ENCODE results near the gene KIF14.

KIF14 gene, protein sequence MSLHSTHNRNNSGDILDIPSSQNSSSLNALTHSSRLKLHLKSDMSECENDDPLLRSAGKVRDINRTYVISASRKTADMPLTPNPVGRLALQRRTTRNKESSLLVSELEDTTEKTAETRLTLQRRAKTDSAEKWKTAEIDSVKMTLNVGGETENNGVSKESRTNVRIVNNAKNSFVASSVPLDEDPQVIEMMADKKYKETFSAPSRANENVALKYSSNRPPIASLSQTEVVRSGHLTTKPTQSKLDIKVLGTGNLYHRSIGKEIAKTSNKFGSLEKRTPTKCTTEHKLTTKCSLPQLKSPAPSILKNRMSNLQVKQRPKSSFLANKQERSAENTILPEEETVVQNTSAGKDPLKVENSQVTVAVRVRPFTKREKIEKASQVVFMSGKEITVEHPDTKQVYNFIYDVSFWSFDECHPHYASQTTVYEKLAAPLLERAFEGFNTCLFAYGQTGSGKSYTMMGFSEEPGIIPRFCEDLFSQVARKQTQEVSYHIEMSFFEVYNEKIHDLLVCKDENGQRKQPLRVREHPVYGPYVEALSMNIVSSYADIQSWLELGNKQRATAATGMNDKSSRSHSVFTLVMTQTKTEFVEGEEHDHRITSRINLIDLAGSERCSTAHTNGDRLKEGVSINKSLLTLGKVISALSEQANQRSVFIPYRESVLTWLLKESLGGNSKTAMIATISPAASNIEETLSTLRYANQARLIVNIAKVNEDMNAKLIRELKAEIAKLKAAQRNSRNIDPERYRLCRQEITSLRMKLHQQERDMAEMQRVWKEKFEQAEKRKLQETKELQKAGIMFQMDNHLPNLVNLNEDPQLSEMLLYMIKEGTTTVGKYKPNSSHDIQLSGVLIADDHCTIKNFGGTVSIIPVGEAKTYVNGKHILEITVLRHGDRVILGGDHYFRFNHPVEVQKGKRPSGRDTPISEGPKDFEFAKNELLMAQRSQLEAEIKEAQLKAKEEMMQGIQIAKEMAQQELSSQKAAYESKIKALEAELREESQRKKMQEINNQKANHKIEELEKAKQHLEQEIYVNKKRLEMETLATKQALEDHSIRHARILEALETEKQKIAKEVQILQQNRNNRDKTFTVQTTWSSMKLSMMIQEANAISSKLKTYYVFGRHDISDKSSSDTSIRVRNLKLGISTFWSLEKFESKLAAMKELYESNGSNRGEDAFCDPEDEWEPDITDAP (N-terminal part only)

DNA sequence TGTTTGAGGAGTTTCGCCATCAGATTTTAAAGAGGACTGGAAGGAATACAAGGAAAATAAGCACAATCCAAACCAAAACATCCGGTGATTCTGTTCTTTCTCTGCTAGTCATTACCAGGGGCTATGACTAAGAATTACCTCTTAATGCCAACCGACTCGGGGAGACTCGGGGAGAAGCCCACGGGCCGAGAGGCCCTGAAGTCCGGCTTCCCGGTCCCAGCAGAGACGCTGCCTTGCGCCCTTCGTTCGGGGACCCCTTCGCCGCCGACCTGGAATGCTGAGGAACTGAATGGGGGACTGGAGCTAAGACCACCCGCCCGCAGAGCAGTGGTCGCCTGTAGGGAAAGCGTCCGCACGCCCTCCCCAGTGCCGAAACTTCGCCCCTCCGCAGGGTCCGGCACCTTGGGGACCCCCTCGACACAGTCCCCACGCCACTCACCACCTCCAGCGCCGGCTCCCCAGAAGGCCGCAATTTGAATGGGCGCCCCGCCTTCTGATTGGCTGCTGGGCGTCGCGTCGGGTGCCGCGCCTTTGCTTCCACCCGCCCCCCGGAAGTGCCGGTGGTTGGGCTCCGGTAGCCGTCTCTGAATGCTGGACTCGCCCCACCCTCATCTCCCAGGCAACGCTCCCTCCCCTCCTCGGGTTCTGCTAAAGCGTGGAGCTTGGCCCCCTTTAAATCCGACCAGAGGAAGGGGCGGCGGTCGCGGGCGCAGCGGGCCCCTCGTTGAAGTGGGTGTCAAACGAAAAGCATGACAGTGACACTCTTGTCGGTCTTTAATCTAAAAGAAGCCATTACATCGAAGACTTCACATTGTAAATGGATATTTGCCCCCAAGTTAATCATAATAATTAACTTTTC, at the start of gene KIF14:
Gene KIF14, minus strand, starts transcription at position 479 of the 859 bp plus-strand sequence. CDS start 2,028 bp downstream, outside the sequence.
- peak; percentile 90 for DNase-seq

DNA sequence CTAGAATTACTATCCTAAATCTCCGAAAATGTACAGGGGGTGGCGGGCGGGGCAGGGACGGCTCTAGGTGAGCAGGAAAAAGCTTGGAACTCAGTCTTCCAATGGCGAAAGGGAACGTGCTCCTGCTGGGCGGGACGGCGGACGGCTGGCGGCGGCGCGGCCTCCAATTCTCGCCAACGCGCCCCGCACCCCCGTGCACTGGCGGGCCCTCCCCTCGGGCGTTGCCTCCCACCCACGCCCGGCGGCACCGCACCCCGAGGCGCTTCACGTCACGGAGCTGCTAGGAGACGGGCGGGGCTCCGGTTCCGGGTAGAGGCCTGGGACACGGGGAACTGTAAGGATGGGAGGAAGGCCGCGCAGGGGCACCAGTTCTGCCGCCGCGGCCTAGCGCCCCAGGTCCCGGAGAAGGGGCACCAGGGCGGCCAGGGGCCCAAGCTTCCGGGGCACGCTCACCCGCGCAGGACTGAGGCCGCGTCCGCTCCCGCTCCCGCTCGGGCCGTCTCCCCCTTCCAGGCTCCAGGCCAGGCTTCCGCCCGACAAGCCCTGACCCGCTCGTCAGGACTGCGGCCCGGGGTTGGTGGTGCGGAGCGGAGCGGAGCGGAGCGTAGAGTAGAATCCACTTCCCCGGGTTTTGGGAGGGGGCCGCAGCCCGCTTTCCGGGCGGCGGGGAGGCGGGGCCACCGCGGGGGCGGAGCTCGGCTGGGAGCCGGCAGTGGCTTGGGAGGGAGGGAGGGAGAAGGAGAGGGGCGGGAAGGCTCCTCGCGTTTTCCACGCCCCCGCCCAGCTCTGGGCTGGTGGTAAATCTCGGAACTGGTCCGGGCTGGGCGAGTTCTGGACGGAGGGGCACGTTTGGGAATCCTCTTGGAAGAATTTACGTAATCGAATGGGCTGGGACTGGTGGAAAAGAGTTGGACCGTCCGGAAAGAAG, 49.0 kb upstream of the KIF14 start, which contains the start of gene DDX59:
Gene DDX59, minus strand, starts transcription at position 594 of the 928 bp plus-strand sequence. CDS start 3,167 bp downstream, outside the sequence.
- DNase-seq, result peak; percentile 98

DNA sequence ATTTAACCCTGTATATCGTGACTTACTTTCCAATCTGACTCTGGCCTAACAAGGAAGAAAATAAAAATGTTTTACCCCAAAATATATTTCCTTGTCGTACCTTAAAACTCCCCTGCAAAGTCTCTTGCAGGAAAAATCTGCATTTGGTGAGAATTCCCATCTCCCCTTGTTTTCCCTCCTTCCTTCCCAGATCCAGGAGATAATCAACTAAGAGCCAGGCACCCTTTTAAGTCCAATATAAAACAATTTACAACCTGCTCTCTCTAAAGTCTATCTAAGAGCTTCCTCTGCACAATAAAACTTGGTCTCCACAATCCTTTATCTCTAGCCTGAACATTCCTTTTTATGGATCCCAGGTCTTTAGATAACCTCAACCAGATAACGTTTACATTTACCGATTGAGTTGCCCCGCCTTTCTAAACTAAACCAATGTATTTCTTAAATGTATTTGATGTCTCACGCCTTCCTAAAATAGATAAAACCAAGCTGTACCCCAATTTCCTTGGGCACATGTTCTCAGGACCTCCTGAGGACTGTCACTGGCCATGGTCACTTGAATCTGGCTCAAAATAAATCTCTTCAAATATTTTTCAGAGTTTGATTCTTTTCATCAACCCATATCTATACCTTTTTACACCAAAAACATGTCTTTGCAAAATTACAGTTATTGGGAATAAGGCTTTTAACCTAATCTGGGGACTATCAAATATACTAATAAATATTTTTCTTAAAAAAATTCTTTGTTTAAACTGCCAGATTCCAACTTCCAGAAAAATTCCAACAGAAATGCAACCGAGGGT, 48.2 kb upstream of the KIF14 start:
- DNase-seq, result no peak

GRCh38 chr1:200666309-200666708, 45.8 kb upstream of the KIF14 start:
- DNase-seq, result no peak

DNA sequence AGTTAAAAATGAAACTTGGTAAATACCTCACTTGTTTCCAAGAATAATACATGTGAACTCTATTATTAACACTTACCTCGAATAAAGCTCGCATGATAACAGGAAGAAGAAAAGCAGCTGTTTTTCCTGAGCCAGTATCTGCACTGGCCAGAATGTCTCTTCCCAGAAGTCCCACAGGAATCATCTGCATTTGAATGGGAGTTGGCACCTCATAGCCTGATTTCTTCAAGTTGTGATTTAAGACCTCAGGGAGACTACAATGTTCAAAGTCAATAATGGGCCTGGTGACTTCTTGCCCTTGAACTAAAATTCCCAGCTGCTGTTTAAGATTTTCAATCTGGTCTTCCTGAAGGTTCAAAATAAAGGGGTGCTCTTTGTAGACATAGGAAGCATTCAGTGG, 45.3 kb upstream of the KIF14 start:
- DNase-seq, result peak; percentile 10

GRCh38 chr1:200660719-200661118, 40.2 kb upstream of the KIF14 start:
- DNase-seq, result no peak

GRCh38 chr1:200659269-200659668, 38.7 kb upstream of the KIF14 start:
- peak; percentile 30 for DNase-seq

GRCh38 chr1:200658037-200658818, 37.7 kb upstream of the KIF14 start:
- no peak for DNase-seq

- DNase-seq, result no peak
These were observed 34.1 kb upstream of the KIF14 start for GRCh38 chr1:200654660-200655059.

DNA sequence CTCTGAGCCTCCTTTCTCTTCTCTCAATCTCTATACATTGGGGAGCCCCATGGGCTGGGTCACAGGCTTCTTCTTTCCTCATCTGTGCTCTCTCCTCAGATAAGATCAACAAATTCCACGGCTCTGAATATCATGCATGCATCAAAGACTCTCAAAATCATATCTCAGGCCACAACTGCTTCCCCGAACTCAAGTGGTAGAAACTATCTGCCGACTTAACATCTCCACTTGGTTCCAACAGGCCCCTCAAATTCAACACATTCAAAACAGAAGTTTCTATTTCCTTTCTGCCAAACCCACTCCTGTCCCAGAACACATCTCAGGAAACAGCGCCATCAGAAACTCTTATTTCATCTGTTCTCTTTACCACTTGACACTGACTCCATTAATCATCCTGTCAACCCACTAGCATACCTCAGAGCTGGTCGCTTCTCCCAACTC, 32.5 kb upstream of the KIF14 start:
- no peak for DNase-seq

- DNase-seq, result no peak
These were observed 31.8 kb upstream of the KIF14 start for GRCh38 chr1:200652378-200652777.

GRCh38 chr1:200646515-200646914, 26.0 kb upstream of the KIF14 start:
- DNase-seq, result no peak

DNA sequence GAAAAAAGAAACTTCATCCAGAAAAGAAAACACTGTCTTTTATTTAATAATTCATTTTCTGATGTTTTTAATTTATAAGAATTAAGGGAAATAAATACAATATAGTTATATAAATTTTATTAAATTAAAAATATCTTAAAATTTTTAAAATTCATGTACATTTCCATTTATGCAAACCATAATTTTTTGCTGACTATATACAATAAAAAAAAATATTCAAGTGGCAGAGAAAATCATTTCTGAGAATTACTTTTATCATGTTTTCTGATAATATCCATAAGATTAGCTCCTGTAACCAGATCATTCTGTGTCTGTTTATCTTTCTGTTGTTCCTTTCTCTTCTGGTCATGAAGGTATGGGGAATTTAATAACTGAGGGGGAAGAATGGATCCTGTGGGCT, 23.5 kb upstream of the KIF14 start:
- DNase-seq, result no peak

- DNase-seq, result no peak
These were observed 21.9 kb upstream of the KIF14 start for GRCh38 chr1:200642481-200642880.

GRCh38 chr1:200640963-200641401, 20.4 kb upstream of the KIF14 start:
- peak; percentile 13 for DNase-seq

DNA sequence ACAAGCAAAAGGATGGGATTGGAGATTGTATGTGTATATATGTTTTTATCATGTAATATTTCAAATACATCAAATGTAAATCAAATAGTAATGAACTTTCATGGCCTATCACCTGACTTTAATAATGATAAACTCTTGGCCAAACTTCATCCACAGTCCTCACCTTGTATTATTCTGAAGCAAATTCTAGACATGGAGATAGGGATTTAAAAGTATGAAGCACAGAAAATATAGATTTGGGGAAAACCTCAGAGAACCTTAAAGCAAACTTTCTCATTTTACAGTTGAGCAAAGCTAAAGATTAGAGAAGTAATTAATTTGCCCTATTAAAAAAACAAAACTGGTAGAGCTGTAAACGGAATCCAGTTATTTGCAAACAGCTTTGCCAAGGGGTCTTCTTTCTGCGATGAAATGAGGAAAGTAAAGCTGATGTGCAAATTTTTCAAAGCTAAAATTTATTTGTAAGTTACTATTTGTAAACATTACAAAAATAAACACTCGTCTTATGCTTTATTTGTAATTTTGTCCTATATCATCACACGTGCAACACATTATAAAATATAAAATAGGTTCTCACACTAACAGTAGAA, 19.9 kb upstream of the KIF14 start:
- no peak for DNase-seq

- DNase-seq, result no peak
These were observed 17.5 kb upstream of the KIF14 start for GRCh38 chr1:200638073-200638472.

DNA sequence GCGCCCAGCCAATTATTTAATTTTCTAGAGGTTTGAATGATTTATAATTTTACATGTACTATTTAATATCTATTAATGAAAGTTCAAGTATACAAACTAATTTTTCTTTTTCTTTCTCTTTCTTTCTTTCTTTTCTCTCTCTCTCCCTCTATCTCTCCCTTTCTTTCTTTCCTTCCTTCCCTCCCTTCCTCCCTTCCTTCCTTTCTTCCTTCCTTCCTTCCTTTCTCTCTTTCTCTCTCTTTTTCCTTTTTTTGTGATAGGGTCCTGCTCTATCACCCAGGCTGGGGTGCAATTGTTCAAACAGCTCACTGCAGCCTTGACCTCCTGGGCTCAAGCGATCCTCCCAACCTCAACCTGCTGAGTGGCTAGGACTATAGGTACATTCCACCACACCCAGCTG, 16.1 kb upstream of the KIF14 start:
- DNase-seq, result no peak
